A549 (cell line): ENCODE data around the gene TGFB1. TPM values are rescaled to one million over a fixed set of nuclear protein-coding genes. Genes with fewer than 3 reads are reported as not detected.

Source experiments
- ATAC-seq, 2 experiments: fragments of 200-7000 bp in 1 of 2; fragments of >200 bp in 1 of 2; cut with Nextera tagmentation in 1 of 2; cut with Tn5 transposase in 1 of 2; 3 replicates each; pipeline versions ENCODE4 v1.8.0 to v1.9.1; 2018 to 2020; ENCODE audit warnings: mild to moderate bottlenecking in 1 of 2, moderate library complexity in 1 of 2
- CTCF ChIA-PET: fragments of 300-600 bp; sonication (Branson Sonifier 250); formaldehyde crosslinking; extraction: SDS; loops from one replicate; lab custom pipeline; 2021; ENCODE audit warnings: antibody characterized with exemption, inconsistent platforms; lab: Yijun Ruan, JAX
- POLR2A ChIA-PET: fragments of 350-600 bp; formaldehyde crosslinking; extraction: SDS; loops from one replicate; lab custom pipeline; 2021; ENCODE audit warnings: antibody characterized with exemption, inconsistent platforms; lab: Yijun Ruan, JAX
- DNase-seq, 2 experiments: peaks; one replicate each; pipeline versions ENCODE4 v3.0.0 to v3.0.0-alpha.2; 2011 to 2016; ENCODE audit warnings: low read depth in 1 of 2, low spot score in 1 of 2
- FAIRE-seq: peaks from 2 replicates; lab custom pipeline; 2011; peaks lifted over from hg19 to GRCh38; lab: Jason Lieb, UNC
- H3K27ac ChIP-seq, 2 experiments: fragments of >200 bp; sonication (Bioruptor Twin); formaldehyde crosslinking; 3 replicates each; pipeline ENCODE4 v1.5.1; 2016 to 2017
- H3K4me1 ChIP-seq: fragments of >200 bp; sonication (Bioruptor Twin); formaldehyde crosslinking; 3 replicates; pipeline ENCODE4 v1.6.1; 2016
- H3K4me2 ChIP-seq: fragments of >200 bp; sonication (Bioruptor Twin); formaldehyde crosslinking; 3 replicates; pipeline ENCODE4 v1.6.1; 2016
- H3K4me3 ChIP-seq: fragments of >200 bp; sonication (Bioruptor Twin); formaldehyde crosslinking; 3 replicates; pipeline ENCODE4 v1.5.1; 2016
- H3K9me3 ChIP-seq: fragments of >200 bp; sonication (Bioruptor Twin); formaldehyde crosslinking; 3 replicates; pipeline ENCODE4 v1.6.1; 2016
- BHLHE40 ChIP-seq: IDR thresholded peaks from 2 replicates; pipeline ENCODE4 v1.6.1; 2012; ENCODE audit warnings: low read depth, low read length, inconsistent platforms
- CBX8 ChIP-seq: fragments of 200-600 bp; sonication (generic); IDR thresholded peaks from 2 replicates; pipeline ENCODE4 v1.6.1; 2016
- CHD2 ChIP-seq: fragments of 150-350 bp; IDR thresholded peaks from 2 replicates; pipeline ENCODE4 v1.6.1; 2014; ENCODE audit warnings: low read length; ENCODE audit not compliant: partially characterized antibody
- CHD4 ChIP-seq: fragments of 200-600 bp; sonication (generic); IDR thresholded peaks from 2 replicates; pipeline ENCODE4 v1.6.1; 2016; ENCODE audit warnings: antibody characterized with exemption, mild to moderate bottlenecking, borderline replicate concordance
- EHF ChIP-seq: fragments of 250-450 bp; sonication (Bioruptor Pico); IDR thresholded peaks from 2 replicates; pipeline ENCODE4 v1.5.0; 2020; ENCODE audit warnings: mild to moderate bottlenecking
- ESRRA ChIP-seq: fragments of 150-350 bp; IDR thresholded peaks from 2 replicates; pipeline ENCODE4 v1.6.1; 2014; ENCODE audit warnings: mild to moderate bottlenecking, low read length, borderline replicate concordance
- FOSL2 ChIP-seq, 2 experiments: fragments of 450-650 bp in 1 of 2; fragments of >200 bp in 1 of 2; sonication (Bioruptor Twin) in 1 of 2; formaldehyde crosslinking; IDR thresholded peaks; 2 replicates each; pipeline versions ENCODE4 v1.5.0 to v1.6.1; 2016 to 2020; ENCODE audit warnings: mild to moderate bottlenecking in 1 of 2, moderate library complexity in 1 of 2
- HDAC2 ChIP-seq: fragments of 200-600 bp; sonication (generic); IDR thresholded peaks from 2 replicates; pipeline ENCODE4 v1.6.1; 2016
- HOXB5 ChIP-seq: fragments of 250-450 bp; sonication (Bioruptor Pico); IDR thresholded peaks from 2 replicates; pipeline ENCODE4 v1.5.0; 2020; ENCODE audit warnings: mild to moderate bottlenecking, moderate library complexity
- JUN ChIP-seq, 2 experiments: fragments of >200 bp; sonication (Bioruptor Twin); formaldehyde crosslinking; IDR thresholded peaks; 2 replicates in 1 of 2; 3 replicates in 1 of 2; pipeline ENCODE4 v1.6.1; 2016 to 2017
- JUNB ChIP-seq: fragments of >200 bp; sonication (Bioruptor Twin); formaldehyde crosslinking; IDR thresholded peaks from 2 replicates; pipeline ENCODE4 v1.6.1; 2016
- KDM1A ChIP-seq: fragments of 200-600 bp; sonication (generic); IDR thresholded peaks from 2 replicates; pipeline ENCODE4 v1.6.1; 2016; ENCODE audit warnings: low read depth, mild to moderate bottlenecking
- MAFK ChIP-seq: fragments of 450-650 bp; IDR thresholded peaks from 2 replicates; pipeline ENCODE4 v1.6.1; 2014; ENCODE audit not compliant: partially characterized antibody
- MAZ ChIP-seq: fragments of 150-350 bp; IDR thresholded peaks from 2 replicates; pipeline ENCODE4 v1.6.1; 2014; ENCODE audit warnings: antibody characterized with exemption, low read depth, low read length, borderline replicate concordance
- NR3C1 ChIP-seq: fragments of >200 bp; sonication (Bioruptor Twin); formaldehyde crosslinking; IDR thresholded peaks from 3 replicates; pipeline ENCODE4 v1.6.1; 2017
- POLR2A ChIP-seq: IDR thresholded peaks from 2 replicates; pipeline ENCODE4 v1.6.1; 2012; ENCODE audit warnings: mild to moderate bottlenecking, low read length
- POLR2AphosphoS2 ChIP-seq: conservative IDR thresholded peaks from 2 replicates; pipeline ENCODE4 v1.6.1; 2012; ENCODE audit warnings: low read length, improper control_type of control experiment, inconsistent platforms
- RAD21 ChIP-seq, 2 experiments: fragments of >200 bp in 1 of 2; sonication (Bioruptor Twin) in 1 of 2; formaldehyde crosslinking in 1 of 2; IDR thresholded peaks in 1 of 2; conservative IDR thresholded peaks in 1 of 2; 2 replicates in 1 of 2; 3 replicates in 1 of 2; pipeline ENCODE4 v1.6.1; 2012 to 2018; ENCODE audit warnings: inconsistent platforms in 1 of 2
- RARB ChIP-seq: fragments of 250-450 bp; sonication (Bioruptor Pico); IDR thresholded peaks from 2 replicates; pipeline ENCODE4 v1.8.0; 2021; ENCODE audit warnings: mild to moderate bottlenecking, moderate library complexity
- RCOR1 ChIP-seq: fragments of 150-350 bp; IDR thresholded peaks from 2 replicates; pipeline ENCODE4 v1.6.1; 2014; ENCODE audit warnings: antibody characterized with exemption, low read length, low read depth
- RFX5 ChIP-seq: fragments of 450-650 bp; IDR thresholded peaks from 2 replicates; pipeline ENCODE4 v1.7.1; 2014; ENCODE audit warnings: antibody characterized with exemption, mild to moderate bottlenecking, moderate library complexity
- RNF2 ChIP-seq: fragments of 200-600 bp; sonication (generic); IDR thresholded peaks from 2 replicates; pipeline ENCODE4 v1.6.1; 2016; ENCODE audit warnings: low read depth, mild to moderate bottlenecking, antibody characterized with exemption, moderate library complexity, borderline replicate concordance
- SREBF2 ChIP-seq: fragments of 450-650 bp; IDR thresholded peaks from 2 replicates; pipeline ENCODE4 v1.6.1; 2014; ENCODE audit warnings: mild to moderate bottlenecking, moderate library complexity
- TP53 ChIP-seq: fragments of 250-450 bp; sonication (Bioruptor Pico); IDR thresholded peaks from 2 replicates; pipeline ENCODE4 v1.5.0; 2021; ENCODE audit warnings: mild to moderate bottlenecking, moderate library complexity
- ZC3H11A ChIP-seq: fragments of 450-650 bp; IDR thresholded peaks from 2 replicates; pipeline ENCODE4 v1.6.1; 2014; ENCODE audit warnings: antibody characterized with exemption, mild to moderate bottlenecking
- WGBS: methylation state at CpG from one replicate; pipeline ENCODE4 v1.1.6; 2017; ENCODE audit errors: missing lambda C conversion rate; 5-methylcytosine and 5-hydroxymethylcytosine counted together
- polyA plus RNA-seq, 4 experiments: library from polyadenylated mRNA; depleted of rRNA in 3 of 4; stranded (reverse); fragments of >200 nt; fragmentation: RNase III in 1 of 4; extraction: RNeasy Plus Mini Kit Qiagen cat#74134 plus additional on column Dnase treatment in 1 of 4; gene quantifications; 2 replicates in 3 of 4; 3 replicates in 1 of 4; pipeline ENCODE4 v1.2.3, GENCODE V29; 2011 to 2017
- TF ChIP-seq, protein P1 (sequence below): fragments of 150-350 bp; IDR thresholded peaks from 2 replicates; pipeline ENCODE4 v1.6.1; 2014; ENCODE audit warnings: low read depth, mild to moderate bottlenecking, low read length
- TF ChIP-seq, protein P2 (sequence below): fragments of 250-450 bp; sonication (Bioruptor Pico); IDR thresholded peaks from 2 replicates; pipeline ENCODE4 v1.5.0; 2021; ENCODE audit warnings: mild to moderate bottlenecking, moderate library complexity, borderline replicate concordance
- TF ChIP-seq, protein P3 (sequence below): fragments of 200-600 bp; sonication (generic); IDR thresholded peaks from 2 replicates; pipeline ENCODE4 v1.6.1; 2016; ENCODE audit warnings: antibody characterized with exemption, mild to moderate bottlenecking, moderate library complexity
- TF ChIP-seq, protein P4 (sequence below): IDR thresholded peaks from 2 replicates; pipeline ENCODE4 v1.6.1; 2012
- TF ChIP-seq, protein P5 (sequence below): fragments of 250-450 bp; sonication (Bioruptor Pico); IDR thresholded peaks from 2 replicates; pipeline ENCODE4 v1.5.0; 2020; ENCODE audit warnings: low read depth, mild to moderate bottlenecking, moderate library complexity
- TF ChIP-seq, protein P6 (sequence below): fragments of 450-650 bp; IDR thresholded peaks from 2 replicates; pipeline ENCODE4 v1.6.1; 2014; ENCODE audit warnings: antibody characterized with exemption

TGFB1 gene
- polyA plus RNA-seq, 2 of the 4 experiments (the other 2 are of a cell fraction) = 6.0 to 83.2 TPM

DNA sequence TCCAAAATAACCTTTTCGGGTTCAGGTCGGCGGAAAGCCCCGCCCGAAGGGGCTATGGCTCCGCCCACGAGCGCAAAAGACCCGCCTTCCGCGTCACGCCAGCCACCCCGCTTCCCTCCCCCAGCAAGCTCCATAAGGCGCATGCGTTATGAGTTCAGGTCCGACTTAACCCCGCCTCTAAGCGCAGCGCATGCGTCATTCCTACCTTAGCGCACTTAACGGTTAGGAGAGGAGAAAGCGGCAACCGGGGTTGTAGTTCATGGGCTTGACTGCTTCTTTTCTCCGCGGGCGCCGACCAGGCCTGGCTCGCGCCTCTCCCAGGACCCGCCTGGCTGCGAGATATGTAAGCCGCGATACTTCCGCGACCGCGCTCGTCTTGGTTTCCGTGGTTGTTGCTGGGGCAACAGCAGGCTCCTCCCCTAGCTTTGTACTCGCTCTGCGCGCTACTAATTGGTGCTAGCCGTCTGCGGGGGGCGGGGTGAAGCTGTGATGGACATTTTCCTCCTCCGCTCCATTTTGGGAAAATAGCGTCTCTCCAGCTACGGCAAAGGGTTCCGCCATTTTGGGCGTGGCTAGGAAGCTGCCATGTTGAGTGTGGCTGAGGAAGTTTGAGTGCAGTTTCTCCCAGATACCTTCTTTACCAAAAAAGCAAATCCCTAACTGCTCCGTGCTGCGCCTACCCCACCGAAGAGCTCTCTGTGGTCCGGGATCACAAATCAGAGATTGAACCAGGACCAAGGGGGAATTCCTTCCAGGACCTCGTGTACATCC is 10.2 kb upstream of the TGFB1 start, which contains the start of gene B9D2:
TSS of gene B9D2 (minus strand) at position 397 of the 771 bp plus-strand sequence. CDS start 630 bp downstream, outside the sequence.
- CTCF ChIA-PET = interaction anchor here (0.8 to 13.8 kb wide), 24 partner anchors 9 to 844 kb away, joined by 3 to 197 read pairs (median 4); partner anchors contain the start of genes CCDC97, DMAC2, TGFB1 and TMEM91
- peak within 1 kb of the TSS; percentile 66 for H3K4me3 ChIP-seq
- H3K9me3 ChIP-seq = no peaks in the 10 kb centered on the region
- H3K27ac ChIP-seq = peak within 1 kb of the TSS; percentile 92 to 94
- peak within 1 kb of the TSS; percentile 82 for H3K4me2 ChIP-seq
- H3K4me1 ChIP-seq = peaks cover 49% of the 10 kb centered on the region
- peak; percentile 99 for FAIRE-seq
- POLR2A ChIA-PET = interaction anchor here (0.5 to 4.5 kb wide), 42 partner anchors 9 to 900 kb away, joined by 3 to 96 read pairs (median 4); partner anchors contain the start of genes ACTMAP, COQ8B, DMAC2 and ERICH4
- DNase-seq = peak; percentile 100
- WGBS = 2% methylated on average over 56 of the region's 56 CpGs
- ATAC-seq = peak; percentile 89 to 93
- TF ChIP-seq CBX8 (no peak), CHD2 (peak; percentile 49), BHLHE40 (no peak), RARB (CRISPR knock-in tag) (no peak), HDAC2 (no peak), KDM1A (no peak), ZC3H11A (no peak), RCOR1 (no peak), JUNB (no peak), CHD4 (no peak), NR3C1 (no peak), RFX5 (peak; percentile 73), POLR2AphosphoS2 (0 out of 2 replicates have a peak, but pooled peaks have one; percentile 14), MAFK (no peak), TP53 (peak; percentile 87; the same call in 1 of the 2 replicates), JUN (IDR thresholded peaks at IDR 0.05) (peak; percentile 81 to 96; a peak in 4 of 5 replicates), POLR2A (peak; percentile 80), FOSL2 (IDR thresholded peaks at IDR 0.05) (no peak), FOSL2 (CRISPR knock-in tag; IDR thresholded peaks at IDR 0.05) (no peak), ESRRA (no peak; the same call in 1 of the 2 replicates), RAD21 (conservative IDR thresholded peaks at IDR 0.05 in 1 of 2, IDR thresholded peaks at IDR 0.05 in 1 of 2) (no peak), HOXB5 (CRISPR knock-in tag) (no peak), SREBF2 (no peak), EHF (CRISPR knock-in tag) (no peak), RNF2 (no peak), MAZ (no peak; the same call in 1 of the 2 replicates)
- TF ChIP-seq, protein P1, sequence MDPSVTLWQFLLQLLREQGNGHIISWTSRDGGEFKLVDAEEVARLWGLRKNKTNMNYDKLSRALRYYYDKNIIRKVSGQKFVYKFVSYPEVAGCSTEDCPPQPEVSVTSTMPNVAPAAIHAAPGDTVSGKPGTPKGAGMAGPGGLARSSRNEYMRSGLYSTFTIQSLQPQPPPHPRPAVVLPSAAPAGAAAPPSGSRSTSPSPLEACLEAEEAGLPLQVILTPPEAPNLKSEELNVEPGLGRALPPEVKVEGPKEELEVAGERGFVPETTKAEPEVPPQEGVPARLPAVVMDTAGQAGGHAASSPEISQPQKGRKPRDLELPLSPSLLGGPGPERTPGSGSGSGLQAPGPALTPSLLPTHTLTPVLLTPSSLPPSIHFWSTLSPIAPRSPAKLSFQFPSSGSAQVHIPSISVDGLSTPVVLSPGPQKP = no peak
- TF ChIP-seq, protein P2, sequence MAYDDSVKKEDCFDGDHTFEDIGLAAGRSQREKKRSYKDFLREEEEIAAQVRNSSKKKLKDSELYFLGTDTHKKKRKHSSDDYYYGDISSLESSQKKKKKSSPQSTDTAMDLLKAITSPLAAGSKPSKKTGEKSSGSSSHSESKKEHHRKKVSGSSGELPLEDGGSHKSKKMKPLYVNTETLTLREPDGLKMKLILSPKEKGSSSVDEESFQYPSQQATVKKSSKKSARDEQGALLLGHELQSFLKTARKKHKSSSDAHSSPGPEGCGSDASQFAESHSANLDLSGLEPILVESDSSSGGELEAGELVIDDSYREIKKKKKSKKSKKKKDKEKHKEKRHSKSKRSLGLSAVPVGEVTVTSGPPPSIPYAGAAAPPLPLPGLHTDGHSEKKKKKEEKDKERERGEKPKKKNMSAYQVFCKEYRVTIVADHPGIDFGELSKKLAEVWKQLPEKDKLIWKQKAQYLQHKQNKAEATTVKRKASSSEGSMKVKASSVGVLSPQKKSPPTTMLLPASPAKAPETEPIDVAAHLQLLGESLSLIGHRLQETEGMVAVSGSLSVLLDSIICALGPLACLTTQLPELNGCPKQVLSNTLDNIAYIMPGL (CRISPR knock-in tag) = no peak
- TF ChIP-seq, protein P3, sequence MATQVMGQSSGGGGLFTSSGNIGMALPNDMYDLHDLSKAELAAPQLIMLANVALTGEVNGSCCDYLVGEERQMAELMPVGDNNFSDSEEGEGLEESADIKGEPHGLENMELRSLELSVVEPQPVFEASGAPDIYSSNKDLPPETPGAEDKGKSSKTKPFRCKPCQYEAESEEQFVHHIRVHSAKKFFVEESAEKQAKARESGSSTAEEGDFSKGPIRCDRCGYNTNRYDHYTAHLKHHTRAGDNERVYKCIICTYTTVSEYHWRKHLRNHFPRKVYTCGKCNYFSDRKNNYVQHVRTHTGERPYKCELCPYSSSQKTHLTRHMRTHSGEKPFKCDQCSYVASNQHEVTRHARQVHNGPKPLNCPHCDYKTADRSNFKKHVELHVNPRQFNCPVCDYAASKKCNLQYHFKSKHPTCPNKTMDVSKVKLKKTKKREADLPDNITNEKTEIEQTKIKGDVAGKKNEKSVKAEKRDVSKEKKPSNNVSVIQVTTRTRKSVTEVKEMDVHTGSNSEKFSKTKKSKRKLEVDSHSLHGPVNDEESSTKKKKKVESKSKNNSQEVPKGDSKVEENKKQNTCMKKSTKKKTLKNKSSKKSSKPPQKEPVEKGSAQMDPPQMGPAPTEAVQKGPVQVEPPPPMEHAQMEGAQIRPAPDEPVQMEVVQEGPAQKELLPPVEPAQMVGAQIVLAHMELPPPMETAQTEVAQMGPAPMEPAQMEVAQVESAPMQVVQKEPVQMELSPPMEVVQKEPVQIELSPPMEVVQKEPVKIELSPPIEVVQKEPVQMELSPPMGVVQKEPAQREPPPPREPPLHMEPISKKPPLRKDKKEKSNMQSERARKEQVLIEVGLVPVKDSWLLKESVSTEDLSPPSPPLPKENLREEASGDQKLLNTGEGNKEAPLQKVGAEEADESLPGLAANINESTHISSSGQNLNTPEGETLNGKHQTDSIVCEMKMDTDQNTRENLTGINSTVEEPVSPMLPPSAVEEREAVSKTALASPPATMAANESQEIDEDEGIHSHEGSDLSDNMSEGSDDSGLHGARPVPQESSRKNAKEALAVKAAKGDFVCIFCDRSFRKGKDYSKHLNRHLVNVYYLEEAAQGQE = peak; percentile 23; the same call in 1 of the 2 replicates
- TF ChIP-seq, protein P4, sequence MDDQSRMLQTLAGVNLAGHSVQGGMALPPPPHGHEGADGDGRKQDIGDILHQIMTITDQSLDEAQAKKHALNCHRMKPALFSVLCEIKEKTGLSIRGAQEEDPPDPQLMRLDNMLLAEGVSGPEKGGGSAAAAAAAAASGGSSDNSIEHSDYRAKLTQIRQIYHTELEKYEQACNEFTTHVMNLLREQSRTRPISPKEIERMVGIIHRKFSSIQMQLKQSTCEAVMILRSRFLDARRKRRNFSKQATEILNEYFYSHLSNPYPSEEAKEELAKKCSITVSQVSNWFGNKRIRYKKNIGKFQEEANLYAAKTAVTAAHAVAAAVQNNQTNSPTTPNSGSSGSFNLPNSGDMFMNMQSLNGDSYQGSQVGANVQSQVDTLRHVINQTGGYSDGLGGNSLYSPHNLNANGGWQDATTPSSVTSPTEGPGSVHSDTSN = peak; percentile 90
- TF ChIP-seq, protein P5, sequence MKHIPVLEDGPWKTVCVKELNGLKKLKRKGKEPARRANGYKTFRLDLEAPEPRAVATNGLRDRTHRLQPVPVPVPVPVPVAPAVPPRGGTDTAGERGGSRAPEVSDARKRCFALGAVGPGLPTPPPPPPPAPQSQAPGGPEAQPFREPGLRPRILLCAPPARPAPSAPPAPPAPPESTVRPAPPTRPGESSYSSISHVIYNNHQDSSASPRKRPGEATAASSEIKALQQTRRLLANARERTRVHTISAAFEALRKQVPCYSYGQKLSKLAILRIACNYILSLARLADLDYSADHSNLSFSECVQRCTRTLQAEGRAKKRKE (CRISPR knock-in tag) = no peak
- TF ChIP-seq, protein P6, sequence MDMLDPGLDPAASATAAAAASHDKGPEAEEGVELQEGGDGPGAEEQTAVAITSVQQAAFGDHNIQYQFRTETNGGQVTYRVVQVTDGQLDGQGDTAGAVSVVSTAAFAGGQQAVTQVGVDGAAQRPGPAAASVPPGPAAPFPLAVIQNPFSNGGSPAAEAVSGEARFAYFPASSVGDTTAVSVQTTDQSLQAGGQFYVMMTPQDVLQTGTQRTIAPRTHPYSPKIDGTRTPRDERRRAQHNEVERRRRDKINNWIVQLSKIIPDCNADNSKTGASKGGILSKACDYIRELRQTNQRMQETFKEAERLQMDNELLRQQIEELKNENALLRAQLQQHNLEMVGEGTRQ = no peak
